Measurements from ENCODE around the gene NAV2.

DNA sequence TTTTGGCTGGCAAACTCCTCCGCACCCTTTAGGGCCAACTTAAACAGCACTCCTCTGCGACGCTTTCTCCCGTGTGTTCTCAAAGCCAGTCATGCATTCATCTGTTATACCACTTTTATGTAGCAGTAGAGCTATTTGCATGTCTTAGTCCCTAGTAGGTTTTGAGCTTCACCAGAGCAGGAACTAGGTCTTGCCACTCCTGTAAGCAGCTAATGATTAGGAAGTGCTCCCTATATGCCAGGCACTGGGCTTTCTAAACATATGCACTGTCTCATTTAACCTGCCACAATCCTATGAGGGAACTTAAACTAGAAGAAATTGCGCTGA is 266.8 kb downstream of the NAV2 start:
- TF ChIP-seq, protein P1, sequence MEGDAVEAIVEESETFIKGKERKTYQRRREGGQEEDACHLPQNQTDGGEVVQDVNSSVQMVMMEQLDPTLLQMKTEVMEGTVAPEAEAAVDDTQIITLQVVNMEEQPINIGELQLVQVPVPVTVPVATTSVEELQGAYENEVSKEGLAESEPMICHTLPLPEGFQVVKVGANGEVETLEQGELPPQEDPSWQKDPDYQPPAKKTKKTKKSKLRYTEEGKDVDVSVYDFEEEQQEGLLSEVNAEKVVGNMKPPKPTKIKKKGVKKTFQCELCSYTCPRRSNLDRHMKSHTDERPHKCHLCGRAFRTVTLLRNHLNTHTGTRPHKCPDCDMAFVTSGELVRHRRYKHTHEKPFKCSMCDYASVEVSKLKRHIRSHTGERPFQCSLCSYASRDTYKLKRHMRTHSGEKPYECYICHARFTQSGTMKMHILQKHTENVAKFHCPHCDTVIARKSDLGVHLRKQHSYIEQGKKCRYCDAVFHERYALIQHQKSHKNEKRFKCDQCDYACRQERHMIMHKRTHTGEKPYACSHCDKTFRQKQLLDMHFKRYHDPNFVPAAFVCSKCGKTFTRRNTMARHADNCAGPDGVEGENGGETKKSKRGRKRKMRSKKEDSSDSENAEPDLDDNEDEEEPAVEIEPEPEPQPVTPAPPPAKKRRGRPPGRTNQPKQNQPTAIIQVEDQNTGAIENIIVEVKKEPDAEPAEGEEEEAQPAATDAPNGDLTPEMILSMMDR (IDR thresholded peaks at IDR 0.05): no peak
- no peak for TF ChIP-seq POLR2A (IDR thresholded peaks at IDR 0.05)

Data from testis (tissue), 2 donors.